Measurements from ENCODE around the gene FAM163B.
A peak's percentile ranks its signal among the peaks of the same experiment; 100 is the strongest.

Gene FAM163B

GRCh38 chr9:133561976-133562554 lies 47.1 kb downstream of the FAM163B start:
- H3K9me3 ChIP-seq (ENCODE audit: insufficient read depth, low read depth, low read length) = no peaks in the 10 kb centered on the region
- H3K36me3 ChIP-seq (ENCODE audit: insufficient read depth, low read length) = no peaks in the 10 kb centered on the region
- H3K4me1 ChIP-seq (ENCODE audit: insufficient read depth, low read length) = peaks cover 13% of the 10 kb centered on the region
- no peaks in the 10 kb centered on the region for H3K27me3 ChIP-seq (ENCODE audit: insufficient read depth, low read length)
- no peak overlapping the region for H3K4me3 ChIP-seq (ENCODE audit: low read length)
- WGBS = 89% methylated on average over 32 of the region's 32 CpGs
- H3K9ac ChIP-seq (ENCODE audit: low read depth, low read length) = no peak overlapping the region
- no peak overlapping the region for H3K27ac ChIP-seq (ENCODE audit: low read depth, low read length)

- Histone ChIP-seq H3K9me3 (ENCODE audit: insufficient read depth, low read depth, low read length) (no peaks in the 10 kb centered on the region), H3K4me3 (ENCODE audit: low read length) (no peak overlapping the region), H3K36me3 (ENCODE audit: insufficient read depth, low read length) (no peaks in the 10 kb centered on the region), H3K27ac (ENCODE audit: low read depth, low read length) (no peak overlapping the region), H3K27me3 (ENCODE audit: insufficient read depth, low read length) (no peaks in the 10 kb centered on the region), H3K9ac (ENCODE audit: low read depth, low read length) (no peak overlapping the region), H3K4me1 (ENCODE audit: insufficient read depth, low read length) (peaks cover 13% of the 10 kb centered on the region)
- WGBS = 95% methylated on average over 22 of the region's 22 CpGs
Observed at GRCh38 chr9:133560944-133561343, 48.2 kb downstream of the FAM163B start.

DNA sequence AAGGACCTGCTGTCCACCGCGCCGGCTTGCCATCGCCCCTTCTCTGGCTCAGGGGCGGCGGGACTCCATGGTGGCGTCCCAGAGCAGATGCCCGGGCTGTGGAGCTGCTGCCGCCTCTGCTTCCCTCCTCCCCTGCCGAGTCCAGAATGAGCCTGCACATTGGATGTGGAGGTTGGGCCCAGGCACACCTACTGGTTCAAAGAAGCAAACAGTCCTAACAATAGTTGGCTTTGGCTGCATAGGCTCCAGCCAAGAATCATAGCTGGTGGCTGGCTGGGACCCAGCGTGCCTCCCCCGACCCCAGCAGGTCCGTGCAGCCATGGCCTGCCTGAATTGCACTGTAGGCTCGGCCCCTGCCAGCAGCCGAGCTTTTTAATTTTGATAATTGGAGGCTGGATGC lies 48.9 kb downstream of the FAM163B start:
- no peaks in the 10 kb centered on the region for H3K36me3 ChIP-seq (ENCODE audit: insufficient read depth, low read length)
- no peaks in the 10 kb centered on the region for H3K9me3 ChIP-seq (ENCODE audit: insufficient read depth, low read depth, low read length)
- H3K27me3 ChIP-seq (ENCODE audit: insufficient read depth, low read length) = no peaks in the 10 kb centered on the region
- H3K4me1 ChIP-seq (ENCODE audit: insufficient read depth, low read length) = peaks cover 13% of the 10 kb centered on the region
- no peak overlapping the region for H3K4me3 ChIP-seq (ENCODE audit: low read length)
- no peak overlapping the region for H3K27ac ChIP-seq (ENCODE audit: low read depth, low read length)
- no peak overlapping the region for H3K9ac ChIP-seq (ENCODE audit: low read depth, low read length)
- 94% methylated on average over 15 of the region's 15 CpGs for WGBS

GRCh38 chr9:133558191-133559126 lies 50.7 kb downstream of the FAM163B start:
- Histone ChIP-seq H3K9me3 (ENCODE audit: insufficient read depth, low read depth, low read length) (no peaks in the 10 kb centered on the region), H3K9ac (ENCODE audit: low read depth, low read length) (peak overlapping the region; percentile 37; the same call in 1 of the 2 replicates), H3K27me3 (ENCODE audit: insufficient read depth, low read length) (no peaks in the 10 kb centered on the region), H3K36me3 (ENCODE audit: insufficient read depth, low read length) (no peaks in the 10 kb centered on the region), H3K27ac (ENCODE audit: low read depth, low read length) (peak overlapping the region; percentile 82), H3K4me1 (ENCODE audit: insufficient read depth, low read length) (peaks cover 14% of the 10 kb centered on the region), H3K4me3 (ENCODE audit: low read length) (no peak overlapping the region)
- 24% methylated on average over 31 of the region's 31 CpGs for WGBS

- Histone ChIP-seq H3K9me3 (ENCODE audit: insufficient read depth, low read depth, low read length) (no peaks in the 10 kb centered on the region), H3K27ac (ENCODE audit: low read depth, low read length) (peak overlapping the region; percentile 9; the same call in 1 of the 2 replicates), H3K4me1 (ENCODE audit: insufficient read depth, low read length) (peaks cover 14% of the 10 kb centered on the region), H3K4me3 (ENCODE audit: low read length) (no peak overlapping the region), H3K27me3 (ENCODE audit: insufficient read depth, low read length) (no peaks in the 10 kb centered on the region), H3K36me3 (ENCODE audit: insufficient read depth, low read length) (no peaks in the 10 kb centered on the region), H3K9ac (ENCODE audit: low read depth, low read length) (no peak overlapping the region)
- whole genome bisulfite sequencing = 90% methylated on average over 9 of the region's 9 CpGs
Observed at GRCh38 chr9:133557581-133557980, 51.6 kb downstream of the FAM163B start.

- WGBS = 88% methylated on average over 5 of the region's 5 CpGs
- no peak overlapping the region for H3K27ac ChIP-seq (ENCODE audit: low read depth, low read length)
- no peak overlapping the region for H3K4me3 ChIP-seq (ENCODE audit: low read length)
- no peaks in the 10 kb centered on the region for H3K9me3 ChIP-seq (ENCODE audit: insufficient read depth, low read depth, low read length)
- H3K9ac ChIP-seq (ENCODE audit: low read depth, low read length) = no peak overlapping the region
- no peaks in the 10 kb centered on the region for H3K27me3 ChIP-seq (ENCODE audit: insufficient read depth, low read length)
- no peaks in the 10 kb centered on the region for H3K36me3 ChIP-seq (ENCODE audit: insufficient read depth, low read length)
- H3K4me1 ChIP-seq (ENCODE audit: insufficient read depth, low read length) = peaks cover 14% of the 10 kb centered on the region
Observed at GRCh38 chr9:133556354-133556753, 52.8 kb downstream of the FAM163B start.

DNA sequence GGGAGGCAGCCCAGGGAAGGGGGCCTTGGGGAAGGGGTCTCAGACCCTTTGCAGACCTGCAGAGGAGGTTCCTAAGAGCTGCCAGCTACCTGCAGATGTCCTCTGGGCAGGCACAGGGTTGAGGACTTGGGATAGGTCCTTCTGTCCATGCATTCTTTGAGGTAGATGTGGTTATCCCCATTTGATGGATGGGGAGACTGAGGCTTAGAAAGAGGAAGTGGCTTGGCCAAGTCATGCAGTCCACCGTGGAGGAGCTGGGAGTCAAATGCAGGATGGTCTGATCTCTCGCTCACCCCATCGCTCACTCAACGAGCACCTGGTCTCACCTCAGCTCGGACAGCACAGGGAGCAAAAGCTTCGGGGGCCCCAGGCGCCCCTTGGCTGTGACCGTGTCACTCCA lies 54.5 kb downstream of the FAM163B start:
- H3K9ac ChIP-seq (ENCODE audit: low read depth, low read length) = no peak overlapping the region
- H3K4me3 ChIP-seq (ENCODE audit: low read length) = no peak overlapping the region
- H3K4me1 ChIP-seq (ENCODE audit: insufficient read depth, low read length) = peaks cover 14% of the 10 kb centered on the region
- H3K36me3 ChIP-seq (ENCODE audit: insufficient read depth, low read length) = no peaks in the 10 kb centered on the region
- H3K27ac ChIP-seq (ENCODE audit: low read depth, low read length) = no peak overlapping the region
- 95% methylated on average over 8 of the region's 8 CpGs for WGBS
- H3K27me3 ChIP-seq (ENCODE audit: insufficient read depth, low read length) = no peaks in the 10 kb centered on the region
- no peaks in the 10 kb centered on the region for H3K9me3 ChIP-seq (ENCODE audit: insufficient read depth, low read depth, low read length)

GRCh38 chr9:133553973-133554713 lies 55.0 kb downstream of the FAM163B start:
- H3K27ac ChIP-seq (ENCODE audit: low read depth, low read length) = no peak overlapping the region
- no peak overlapping the region for H3K9ac ChIP-seq (ENCODE audit: low read depth, low read length)
- H3K4me3 ChIP-seq (ENCODE audit: low read length) = no peak overlapping the region

DNA sequence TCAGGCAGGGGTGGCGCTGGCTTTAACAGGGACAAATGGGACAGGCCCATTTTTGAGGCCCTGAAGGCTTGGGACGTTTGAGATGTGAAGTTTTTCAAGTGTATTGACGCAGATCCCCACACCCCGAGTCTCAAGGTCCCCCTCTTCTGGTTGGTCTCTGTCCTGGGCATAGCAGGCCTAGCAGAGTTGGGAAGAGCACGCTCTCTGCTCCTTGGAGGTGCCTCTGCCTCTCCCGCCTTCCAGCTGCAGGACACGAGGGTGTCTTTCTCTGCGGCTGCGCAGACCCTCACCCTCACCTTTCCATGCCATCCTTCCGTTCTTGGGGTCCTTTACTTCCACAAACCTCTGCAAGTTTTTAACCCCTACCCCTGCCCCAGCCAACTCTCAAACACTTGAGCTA lies 56.1 kb downstream of the FAM163B start:
- Histone ChIP-seq H3K36me3 (ENCODE audit: insufficient read depth, low read length) (no peaks in the 10 kb centered on the region), H3K4me1 (ENCODE audit: insufficient read depth, low read length) (peaks cover 7% of the 10 kb centered on the region; the same call in 1 of the 2 replicates), H3K9ac (ENCODE audit: low read depth, low read length) (no peak overlapping the region), H3K9me3 (ENCODE audit: insufficient read depth, low read depth, low read length) (no peaks in the 10 kb centered on the region), H3K27ac (ENCODE audit: low read depth, low read length) (no peak overlapping the region), H3K4me3 (ENCODE audit: low read length) (no peak overlapping the region), H3K27me3 (ENCODE audit: insufficient read depth, low read length) (no peaks in the 10 kb centered on the region)
- WGBS = 90% methylated on average over 10 of the region's 10 CpGs

More at GRCh38 chr9:133553973-133554713, 55.0 kb downstream of the FAM163B start:
- peaks cover 14% of the 10 kb centered on the region for H3K4me1 ChIP-seq (ENCODE audit: insufficient read depth, low read length)
- H3K27me3 ChIP-seq (ENCODE audit: insufficient read depth, low read length) = no peaks in the 10 kb centered on the region
- no peaks in the 10 kb centered on the region for H3K9me3 ChIP-seq (ENCODE audit: insufficient read depth, low read depth, low read length)
- WGBS = 73% methylated on average over 31 of the region's 31 CpGs
- H3K36me3 ChIP-seq (ENCODE audit: insufficient read depth, low read length) = no peaks in the 10 kb centered on the region

- no peak overlapping the region for H3K4me3 ChIP-seq (ENCODE audit: low read length)
- H3K9me3 ChIP-seq (ENCODE audit: insufficient read depth, low read depth, low read length) = no peaks in the 10 kb centered on the region
- no peak overlapping the region for H3K27ac ChIP-seq (ENCODE audit: low read depth, low read length)
- no peaks in the 10 kb centered on the region for H3K36me3 ChIP-seq (ENCODE audit: insufficient read depth, low read length)
- 96% methylated on average over 8 of the region's 8 CpGs for WGBS
- no peak overlapping the region for H3K9ac ChIP-seq (ENCODE audit: low read depth, low read length)
- no peaks in the 10 kb centered on the region for H3K27me3 ChIP-seq (ENCODE audit: insufficient read depth, low read length)
- peaks cover 4% of the 10 kb centered on the region; the same call in 1 of the 2 replicates for H3K4me1 ChIP-seq (ENCODE audit: insufficient read depth, low read length)
Observed at GRCh38 chr9:133552236-133552635, 57.0 kb downstream of the FAM163B start.

DNA sequence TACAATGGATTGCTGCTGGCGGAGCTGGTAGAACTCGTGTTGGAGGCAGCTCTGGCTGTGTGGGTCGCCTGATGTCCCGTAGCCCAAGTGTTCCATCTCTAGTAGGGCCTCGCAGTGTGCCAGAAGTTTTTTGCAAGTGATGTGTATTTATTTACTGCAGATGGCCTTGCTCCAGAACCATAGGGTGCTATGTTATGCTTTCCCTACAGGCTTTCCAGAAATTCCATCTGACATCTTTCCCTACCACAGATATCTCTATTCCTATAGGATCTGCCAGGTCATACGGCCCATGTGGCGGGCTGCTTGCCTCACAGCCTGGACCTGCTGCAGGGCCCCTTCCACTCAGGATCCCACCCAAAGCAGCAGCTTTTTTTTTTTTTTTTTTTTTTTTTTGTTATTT lies 57.7 kb downstream of the FAM163B start:
- H3K4me1 ChIP-seq (ENCODE audit: insufficient read depth, low read length) = peaks cover 4% of the 10 kb centered on the region; the same call in 1 of the 2 replicates
- no peaks in the 10 kb centered on the region for H3K36me3 ChIP-seq (ENCODE audit: insufficient read depth, low read length)
- no peak overlapping the region for H3K4me3 ChIP-seq (ENCODE audit: low read length)
- no peak overlapping the region for H3K9ac ChIP-seq (ENCODE audit: low read depth, low read length)
- H3K27me3 ChIP-seq (ENCODE audit: insufficient read depth, low read length) = no peaks in the 10 kb centered on the region
- no peaks in the 10 kb centered on the region for H3K9me3 ChIP-seq (ENCODE audit: insufficient read depth, low read depth, low read length)
- 87% methylated on average over 7 of the region's 7 CpGs for WGBS
- no peak overlapping the region for H3K27ac ChIP-seq (ENCODE audit: low read depth, low read length)
